ENCODE data around the gene DCHS1.
"Not testable (repeated sequence)": the region's sequence is repeated elsewhere in the genome, so short reads cannot be mapped to it uniquely, and the experiment has no call there.

The DCHS1 gene

GRCh38 chr11:6687876-6688275, 32.3 kb upstream of the DCHS1 start:
- no peak overlapping the region for H3K9ac ChIP-seq (ENCODE audit: low read depth in 1 of 2, low read length in 2 of 2)
- H3K9me3 ChIP-seq (ENCODE audit: control insufficient read depth in 1 of 2, low read length in 2 of 2), result no peaks in the 10 kb centered on the region
- H3K27ac ChIP-seq (ENCODE audit: low read depth, low read length), result no peak overlapping the region
- no peaks in the 10 kb centered on the region for H3K27me3 ChIP-seq (ENCODE audit: control insufficient read depth in 1 of 2, insufficient read depth in 2 of 2, low read length in 2 of 2)
- H3K4me1 ChIP-seq (ENCODE audit: control insufficient read depth in 1 of 2, insufficient read depth in 2 of 2, low read length in 2 of 2), result peaks cover 4% of the 10 kb centered on the region in 2 donors
- H3K36me3 ChIP-seq (ENCODE audit: control insufficient read depth in 1 of 2, insufficient read depth in 2 of 2, low read length in 2 of 2), result no peaks in the 10 kb centered on the region
- no peak overlapping the region for H3K4me3 ChIP-seq (ENCODE audit: low read depth in 1 of 2, low read length in 2 of 2)

- no peak overlapping the region for H3K27ac ChIP-seq (ENCODE audit: low read depth, low read length)
- H3K4me3 ChIP-seq (ENCODE audit: low read depth in 1 of 2, low read length in 2 of 2), result no peak overlapping the region
- no peak overlapping the region for H3K9ac ChIP-seq (ENCODE audit: low read depth in 1 of 2, low read length in 2 of 2)
- no peaks in the 10 kb centered on the region for H3K27me3 ChIP-seq (ENCODE audit: control insufficient read depth in 1 of 2, insufficient read depth in 2 of 2, low read length in 2 of 2)
- H3K9me3 ChIP-seq (ENCODE audit: control insufficient read depth in 1 of 2, low read length in 2 of 2), result no peaks in the 10 kb centered on the region
- H3K36me3 ChIP-seq (ENCODE audit: control insufficient read depth in 1 of 2, insufficient read depth in 2 of 2, low read length in 2 of 2), result peaks cover 0 to 4% of the 10 kb centered on the region in 2 donors
- peaks cover 12 to 13% of the 10 kb centered on the region in 2 donors for H3K4me1 ChIP-seq (ENCODE audit: control insufficient read depth in 1 of 2, insufficient read depth in 2 of 2, low read length in 2 of 2)
These were observed 30.4 kb upstream of the DCHS1 start for GRCh38 chr11:6686006-6686405.

GRCh38 chr11:6684068-6684467, 28.5 kb upstream of the DCHS1 start:
- not testable (repeated sequence) for H3K9me3 ChIP-seq (ENCODE audit: control insufficient read depth in 1 of 2, low read length in 2 of 2); H3K27ac ChIP-seq (ENCODE audit: low read depth, low read length); H3K27me3 ChIP-seq (ENCODE audit: control insufficient read depth in 1 of 2, insufficient read depth in 2 of 2, low read length in 2 of 2); H3K36me3 ChIP-seq (ENCODE audit: control insufficient read depth in 1 of 2, insufficient read depth in 2 of 2, low read length in 2 of 2)
- Histone ChIP-seq H3K9ac (ENCODE audit: low read depth in 1 of 2, low read length in 2 of 2) (peak overlapping the region; percentile 74 to 77), H3K4me1 (ENCODE audit: control insufficient read depth in 1 of 2, insufficient read depth in 2 of 2, low read length in 2 of 2) (peaks cover 12 to 13% of the 10 kb centered on the region in 2 donors), H3K4me3 (ENCODE audit: low read depth in 1 of 2, low read length in 2 of 2) (peak overlapping the region in 1 of 2 donors; percentile 98)

DNA sequence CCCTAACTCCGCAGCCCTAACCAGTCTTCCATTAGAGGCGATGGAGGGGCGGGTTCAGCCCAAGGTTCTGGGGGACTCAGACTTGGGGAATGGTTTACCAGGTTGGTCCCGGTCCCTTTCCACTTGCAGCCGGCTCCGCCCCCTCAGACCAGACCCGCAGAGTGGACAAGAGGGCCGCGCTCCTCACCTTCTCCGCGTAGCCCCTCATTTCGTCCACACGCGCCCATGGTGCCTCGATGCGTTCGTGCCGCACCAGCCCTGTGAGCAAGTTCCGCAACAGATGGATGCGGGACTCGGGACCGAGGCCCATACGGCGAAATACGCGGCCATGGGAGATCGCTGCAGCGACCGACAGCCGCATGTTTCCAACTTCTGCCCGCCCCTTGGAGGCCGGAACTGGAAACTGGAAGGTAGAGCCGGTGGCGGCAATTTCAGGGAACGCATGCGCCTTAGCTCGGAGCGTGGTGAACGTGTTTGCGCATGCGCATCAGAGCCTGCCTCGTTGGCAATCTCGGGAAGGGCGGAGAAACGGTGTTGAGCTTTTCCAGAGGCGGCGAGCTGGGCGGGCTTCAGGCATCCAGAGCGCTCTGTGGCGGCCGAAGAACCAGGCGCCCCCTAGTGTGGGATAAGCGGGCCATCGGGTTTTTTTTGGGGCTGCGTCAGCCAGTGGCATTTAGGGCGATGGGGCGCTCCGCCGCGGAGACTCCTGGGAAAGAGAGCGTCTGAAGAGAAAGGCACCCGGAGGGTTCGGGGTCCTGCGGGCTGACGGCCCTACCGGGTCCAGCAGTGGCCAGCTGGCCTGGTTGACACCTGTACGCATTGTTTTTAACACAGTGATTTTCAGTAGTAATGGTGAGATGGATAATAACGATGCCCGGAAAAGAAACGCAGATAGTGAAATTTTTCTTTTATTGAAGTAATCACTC, 27.6 kb upstream of the DCHS1 start, which contains the start of gene MRPL17:
TSS of gene MRPL17 (minus strand) at position 405 of the 926 bp plus-strand sequence. CDS start at position 361, 44 bp downstream.
- Histone ChIP-seq H3K4me3 (ENCODE audit: low read depth in 1 of 2, low read length in 2 of 2) (peak within 1 kb of the TSS; percentile 98 to 99), H3K4me1 (ENCODE audit: control insufficient read depth in 1 of 2, insufficient read depth in 2 of 2, low read length in 2 of 2) (peaks cover 12 to 13% of the 10 kb centered on the region in 2 donors), H3K27me3 (ENCODE audit: control insufficient read depth in 1 of 2, insufficient read depth in 2 of 2, low read length in 2 of 2) (no peaks in the 10 kb centered on the region), H3K27ac (ENCODE audit: low read depth, low read length) (peak within 1 kb of the TSS; percentile 77), H3K36me3 (ENCODE audit: control insufficient read depth in 1 of 2, insufficient read depth in 2 of 2, low read length in 2 of 2) (peaks cover 0 to 7% of the 10 kb centered on the region in 2 donors), H3K9ac (ENCODE audit: low read depth in 1 of 2, low read length in 2 of 2) (peak within 1 kb of the TSS; percentile 90 to 94), H3K9me3 (ENCODE audit: control insufficient read depth in 1 of 2, low read length in 2 of 2) (no peaks in the 10 kb centered on the region)

- Histone ChIP-seq H3K4me3 (ENCODE audit: low read depth in 1 of 2, low read length in 2 of 2) (peak overlapping the region; percentile 98 to 99), H3K9ac (ENCODE audit: low read depth in 1 of 2, low read length in 2 of 2) (peak overlapping the region; percentile 90 to 94), H3K27ac (ENCODE audit: low read depth, low read length) (peak overlapping the region; percentile 77), H3K36me3 (ENCODE audit: control insufficient read depth in 1 of 2, insufficient read depth in 2 of 2, low read length in 2 of 2) (peaks cover 0 to 7% of the 10 kb centered on the region in 2 donors), H3K9me3 (ENCODE audit: control insufficient read depth in 1 of 2, low read length in 2 of 2) (no peaks in the 10 kb centered on the region), H3K27me3 (ENCODE audit: control insufficient read depth in 1 of 2, insufficient read depth in 2 of 2, low read length in 2 of 2) (no peaks in the 10 kb centered on the region), H3K4me1 (ENCODE audit: control insufficient read depth in 1 of 2, insufficient read depth in 2 of 2, low read length in 2 of 2) (peaks cover 12 to 13% of the 10 kb centered on the region in 2 donors)
These were observed 27.0 kb upstream of the DCHS1 start for GRCh38 chr11:6682591-6682935.

GRCh38 chr11:6681949-6682348, 26.3 kb upstream of the DCHS1 start:
- Histone ChIP-seq H3K27me3 (ENCODE audit: control insufficient read depth in 1 of 2, insufficient read depth in 2 of 2, low read length in 2 of 2) (no peaks in the 10 kb centered on the region), H3K9me3 (ENCODE audit: control insufficient read depth in 1 of 2, low read length in 2 of 2) (no peaks in the 10 kb centered on the region), H3K36me3 (ENCODE audit: control insufficient read depth in 1 of 2, insufficient read depth in 2 of 2, low read length in 2 of 2) (peaks cover 0 to 7% of the 10 kb centered on the region in 2 donors), H3K27ac (ENCODE audit: low read depth, low read length) (no peak overlapping the region), H3K4me1 (ENCODE audit: control insufficient read depth in 1 of 2, insufficient read depth in 2 of 2, low read length in 2 of 2) (peaks cover 12 to 13% of the 10 kb centered on the region in 2 donors), H3K9ac (ENCODE audit: low read depth in 1 of 2, low read length in 2 of 2) (peak overlapping the region; percentile 90 to 94), H3K4me3 (ENCODE audit: low read depth in 1 of 2, low read length in 2 of 2) (peak overlapping the region; percentile 98 to 99)

- Histone ChIP-seq H3K4me1 (ENCODE audit: control insufficient read depth in 1 of 2, insufficient read depth in 2 of 2, low read length in 2 of 2) (peaks cover 12 to 13% of the 10 kb centered on the region in 2 donors), H3K4me3 (ENCODE audit: low read depth in 1 of 2, low read length in 2 of 2) (no peak overlapping the region), H3K27me3 (ENCODE audit: control insufficient read depth in 1 of 2, insufficient read depth in 2 of 2, low read length in 2 of 2) (no peaks in the 10 kb centered on the region), H3K9me3 (ENCODE audit: control insufficient read depth in 1 of 2, low read length in 2 of 2) (no peaks in the 10 kb centered on the region), H3K36me3 (ENCODE audit: control insufficient read depth in 1 of 2, insufficient read depth in 2 of 2, low read length in 2 of 2) (peaks cover 0 to 7% of the 10 kb centered on the region in 2 donors), H3K9ac (ENCODE audit: low read depth in 1 of 2, low read length in 2 of 2) (no peak overlapping the region), H3K27ac (ENCODE audit: low read depth, low read length) (no peak overlapping the region)
These were observed 25.9 kb upstream of the DCHS1 start for GRCh38 chr11:6681505-6681904.

DNA sequence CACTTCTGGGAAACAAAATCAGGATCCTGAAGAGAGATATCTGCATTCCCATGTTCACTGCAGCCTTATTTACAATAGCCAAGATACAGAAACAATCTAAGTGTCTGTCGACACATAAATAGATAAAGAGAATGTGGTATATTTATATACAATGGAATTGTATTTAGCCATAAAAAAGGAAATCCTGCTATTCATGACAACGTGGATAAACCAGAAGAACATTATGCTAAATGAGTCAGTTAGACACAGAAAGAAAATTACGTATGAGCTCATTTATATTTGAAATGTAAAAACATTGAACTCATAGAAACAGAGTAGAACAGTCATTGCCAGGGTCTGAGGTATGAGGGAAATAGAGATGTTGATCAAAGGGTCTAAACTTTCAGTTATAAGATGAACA, 21.4 kb upstream of the DCHS1 start:
- no peak overlapping the region for H3K4me3 ChIP-seq (ENCODE audit: low read depth in 1 of 2, low read length in 2 of 2)
- H3K27me3 ChIP-seq (ENCODE audit: control insufficient read depth in 1 of 2, insufficient read depth in 2 of 2, low read length in 2 of 2), result no peaks in the 10 kb centered on the region
- no peak overlapping the region for H3K9ac ChIP-seq (ENCODE audit: low read depth in 1 of 2, low read length in 2 of 2)
- no peak overlapping the region for H3K27ac ChIP-seq (ENCODE audit: low read depth, low read length)
- H3K36me3 ChIP-seq (ENCODE audit: control insufficient read depth in 1 of 2, insufficient read depth in 2 of 2, low read length in 2 of 2), result peaks cover 0 to 7% of the 10 kb centered on the region in 2 donors
- H3K9me3 ChIP-seq (ENCODE audit: control insufficient read depth in 1 of 2, low read length in 2 of 2), result no peaks in the 10 kb centered on the region
- H3K4me1 ChIP-seq (ENCODE audit: control insufficient read depth in 1 of 2, insufficient read depth in 2 of 2, low read length in 2 of 2), result peaks cover 6% of the 10 kb centered on the region in 2 donors

GRCh38 chr11:6674862-6675261, 19.3 kb upstream of the DCHS1 start:
- H3K27ac ChIP-seq (ENCODE audit: low read depth, low read length), result no peak overlapping the region
- no peaks in the 10 kb centered on the region for H3K36me3 ChIP-seq (ENCODE audit: control insufficient read depth in 1 of 2, insufficient read depth in 2 of 2, low read length in 2 of 2)
- peaks cover 0 to 3% of the 10 kb centered on the region in 2 donors for H3K4me1 ChIP-seq (ENCODE audit: control insufficient read depth in 1 of 2, insufficient read depth in 2 of 2, low read length in 2 of 2)
- H3K27me3 ChIP-seq (ENCODE audit: control insufficient read depth in 1 of 2, insufficient read depth in 2 of 2, low read length in 2 of 2), result no peaks in the 10 kb centered on the region
- H3K9me3 ChIP-seq (ENCODE audit: control insufficient read depth in 1 of 2, low read length in 2 of 2), result no peaks in the 10 kb centered on the region
- H3K9ac ChIP-seq (ENCODE audit: low read depth in 1 of 2, low read length in 2 of 2), result no peak overlapping the region
- no peak overlapping the region for H3K4me3 ChIP-seq (ENCODE audit: low read depth in 1 of 2, low read length in 2 of 2)

DNA sequence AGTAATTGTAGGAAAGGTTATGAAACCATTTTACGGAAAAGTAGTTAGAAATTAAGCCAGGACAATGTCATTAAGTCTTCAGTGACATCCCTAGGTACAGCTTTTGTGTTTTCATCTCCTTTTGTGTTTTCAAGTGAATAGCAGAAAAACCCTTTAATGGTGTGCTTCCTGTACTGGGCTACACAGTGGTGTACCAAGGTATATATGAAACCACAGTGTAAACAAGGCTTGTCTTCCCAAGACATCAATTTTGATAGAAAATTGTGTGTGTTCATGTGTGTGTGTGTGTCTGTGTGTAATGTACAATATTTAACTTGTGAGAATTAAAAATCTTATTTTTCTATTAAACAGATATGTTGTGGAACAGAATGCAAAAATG, 18.6 kb upstream of the DCHS1 start:
- no peak overlapping the region for H3K9ac ChIP-seq (ENCODE audit: low read depth in 1 of 2, low read length in 2 of 2)
- H3K4me3 ChIP-seq (ENCODE audit: low read depth in 1 of 2, low read length in 2 of 2), result no peak overlapping the region
- H3K4me1 ChIP-seq (ENCODE audit: control insufficient read depth in 1 of 2, insufficient read depth in 2 of 2, low read length in 2 of 2), result peaks cover 0 to 3% of the 10 kb centered on the region in 2 donors
- no peaks in the 10 kb centered on the region for H3K27me3 ChIP-seq (ENCODE audit: control insufficient read depth in 1 of 2, insufficient read depth in 2 of 2, low read length in 2 of 2)
- no peak overlapping the region for H3K27ac ChIP-seq (ENCODE audit: low read depth, low read length)
- no peaks in the 10 kb centered on the region for H3K9me3 ChIP-seq (ENCODE audit: control insufficient read depth in 1 of 2, low read length in 2 of 2)
- H3K36me3 ChIP-seq (ENCODE audit: control insufficient read depth in 1 of 2, insufficient read depth in 2 of 2, low read length in 2 of 2), result no peaks in the 10 kb centered on the region

All from duodenal mucosa (tissue), 2 donors.